ENCODE data around the gene GPR33.
"Not testable (repeated sequence)": the region's sequence is repeated elsewhere in the genome, so short reads cannot be mapped to it uniquely, and the experiment has no call there.

The GPR33 gene, protein sequence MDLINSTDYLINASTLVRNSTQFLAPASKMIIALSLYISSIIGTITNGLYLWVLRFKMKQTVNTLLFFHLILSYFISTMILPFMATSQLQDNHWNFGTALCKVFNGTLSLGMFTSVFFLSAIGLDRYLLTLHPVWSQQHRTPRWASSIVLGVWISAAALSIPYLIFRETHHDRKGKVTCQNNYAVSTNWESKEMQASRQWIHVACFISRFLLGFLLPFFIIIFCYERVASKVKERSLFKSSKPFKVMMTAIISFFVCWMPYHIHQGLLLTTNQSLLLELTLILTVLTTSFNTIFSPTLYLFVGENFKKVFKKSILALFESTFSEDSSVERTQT

DNA sequence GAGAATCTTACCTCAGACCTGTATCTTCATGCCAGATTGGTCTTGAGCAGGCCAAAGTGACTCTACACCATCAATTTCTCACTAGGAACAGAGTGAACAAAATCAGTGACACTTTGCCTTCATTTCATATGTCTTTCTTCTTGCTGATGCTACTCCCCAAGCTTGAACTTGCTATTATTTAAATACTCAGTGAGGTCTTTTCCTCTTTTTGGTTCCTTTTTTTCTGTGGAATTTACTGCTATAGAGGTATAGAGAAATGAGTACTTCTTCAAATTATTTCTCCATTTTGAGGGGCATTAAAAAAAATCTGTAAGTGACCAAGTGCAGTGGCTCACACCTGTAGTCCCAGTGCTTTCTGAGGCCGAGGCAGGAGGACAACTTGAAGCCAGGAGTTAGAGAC is at the start of gene GPR33:
Gene GPR33 (minus strand): TSS at position 154 of the 400 bp plus-strand sequence. CDS start 4,074 bp downstream, outside the sequence.
- no peak for DNase-seq

DNA sequence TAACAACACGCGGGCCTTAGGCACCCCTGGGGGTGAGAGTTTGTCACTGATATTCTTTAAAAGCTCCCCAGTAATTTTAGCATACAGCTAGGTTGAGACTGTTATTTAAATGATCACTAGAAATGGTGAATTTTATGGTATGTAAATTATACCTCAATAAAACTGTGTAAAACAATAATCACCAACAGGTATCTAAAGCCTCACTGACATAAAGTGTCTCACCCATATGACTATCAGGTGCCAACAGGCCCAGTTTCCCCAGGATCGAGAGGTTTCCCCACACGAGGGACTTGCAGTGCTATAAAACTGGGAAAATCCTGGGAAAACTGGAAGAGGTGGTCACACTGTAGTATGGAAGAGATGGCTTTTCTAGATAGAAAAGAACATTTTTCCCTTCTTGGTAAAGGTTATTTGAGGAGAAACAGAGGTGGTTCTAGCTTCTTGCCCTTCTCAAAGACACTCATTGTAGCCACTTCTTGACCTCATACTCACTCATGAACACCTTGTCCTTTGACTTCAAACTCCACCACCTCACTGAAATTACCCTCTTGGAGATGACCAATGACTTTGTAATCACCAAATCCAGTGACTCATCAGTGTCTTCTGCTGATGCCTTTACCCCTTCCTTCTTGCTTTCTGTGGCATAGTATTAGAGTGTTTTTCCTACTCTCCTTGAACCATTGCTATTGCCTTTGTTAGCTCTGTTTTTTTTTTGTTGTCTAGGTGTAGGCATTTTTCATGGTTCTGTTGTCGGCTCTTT is 48.5 kb upstream of the GPR33 start:
- DNase-seq, result no peak

DNA sequence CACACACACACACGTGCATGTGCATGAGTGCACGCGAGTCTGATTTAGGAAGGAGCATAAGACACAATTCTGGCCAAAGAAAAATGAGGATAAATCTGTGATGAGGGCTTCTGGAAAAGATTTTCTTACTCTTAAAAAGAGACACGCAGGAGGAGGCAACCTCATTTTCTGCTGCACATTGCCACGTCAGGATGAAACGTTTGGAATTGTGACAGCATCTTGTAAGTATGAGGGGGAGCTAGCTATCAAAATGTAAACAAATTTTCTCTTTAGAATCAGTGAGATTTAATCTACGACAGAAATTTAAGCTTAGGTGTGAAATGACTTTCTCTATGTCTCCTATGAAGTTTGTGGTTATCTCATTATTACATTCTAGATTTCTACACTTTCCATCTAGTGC is 42.3 kb upstream of the GPR33 start:
- DNase-seq, result no peak

DNA sequence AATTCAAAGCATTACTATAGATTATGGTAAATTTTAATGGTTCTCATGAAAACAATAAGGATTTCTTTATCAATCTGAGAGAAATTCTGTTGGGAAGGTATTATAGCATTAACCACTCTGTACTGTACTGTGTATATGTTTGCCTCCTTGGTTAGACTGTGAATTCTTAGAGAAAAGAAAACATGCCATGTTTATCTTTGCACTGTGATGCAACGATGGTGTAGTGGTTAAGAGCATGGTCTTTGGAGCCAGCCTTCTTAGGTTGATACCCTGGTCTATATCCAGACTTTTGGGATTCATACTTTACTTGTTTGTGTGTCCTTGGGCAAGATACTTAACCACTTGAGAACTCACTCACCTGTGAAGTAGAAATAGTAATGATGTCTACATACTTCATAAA is 41.2 kb upstream of the GPR33 start:
- DNase-seq, result no peak

DNA sequence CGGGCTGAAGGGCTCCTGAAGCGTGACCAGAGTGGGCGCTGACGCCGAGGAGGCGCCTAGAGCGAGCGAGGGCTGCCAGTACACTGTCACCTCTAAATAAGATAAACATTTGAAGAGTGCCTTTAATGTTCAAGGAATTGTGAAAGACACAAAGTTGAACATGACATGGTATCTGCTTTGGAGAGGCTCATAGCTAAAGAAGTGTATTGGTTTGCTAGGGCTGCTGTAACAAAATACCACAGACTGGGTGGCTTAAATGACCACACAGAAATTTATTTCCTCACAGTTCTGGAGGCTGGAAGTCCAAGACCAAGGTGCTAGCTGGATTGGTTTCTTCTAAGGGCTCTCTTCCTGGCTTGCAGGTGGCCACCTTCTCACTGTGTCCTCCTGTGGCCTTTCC is 39.7 kb upstream of the GPR33 start:
- no peak for DNase-seq

DNA sequence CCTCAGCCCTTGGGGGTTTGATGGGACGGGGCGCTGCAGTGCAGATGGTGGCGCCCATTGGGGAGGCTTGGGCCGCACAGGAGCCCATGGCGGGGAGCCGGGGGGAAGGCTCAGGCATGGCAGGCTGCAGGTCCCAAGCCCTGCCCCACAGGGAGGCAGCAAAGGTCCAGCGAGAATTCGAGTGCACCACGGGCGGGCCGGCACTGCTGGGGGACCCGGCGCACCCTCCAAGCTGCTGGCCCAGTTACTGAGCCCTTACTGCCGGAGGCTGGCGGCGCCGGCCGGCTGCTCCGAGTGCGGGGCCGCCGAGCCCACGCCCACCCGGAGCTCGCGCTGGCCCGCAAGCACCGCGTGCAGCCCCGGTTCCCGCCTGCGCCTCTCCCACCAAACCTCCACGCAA is 39.2 kb upstream of the GPR33 start:
- no peak for DNase-seq

DNA sequence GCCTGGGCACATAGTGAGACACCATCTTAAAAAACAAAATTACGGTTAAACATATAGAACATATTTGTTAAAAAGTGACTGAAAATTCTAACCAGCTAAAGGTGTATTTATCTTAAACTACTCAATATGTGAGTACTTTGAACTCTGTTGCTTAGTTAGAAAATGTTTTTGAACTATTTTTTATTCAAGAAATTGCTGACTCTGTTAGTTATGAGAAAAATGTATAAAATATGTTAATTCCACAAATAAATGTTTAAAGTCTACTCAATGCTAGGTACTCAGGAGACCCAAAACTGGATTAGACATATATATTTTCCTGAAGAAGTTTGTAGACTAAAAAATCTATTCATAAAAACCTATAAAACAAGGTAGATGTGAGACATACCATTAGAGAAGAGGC is 23.0 kb upstream of the GPR33 start:
- no peak for DNase-seq

DNA sequence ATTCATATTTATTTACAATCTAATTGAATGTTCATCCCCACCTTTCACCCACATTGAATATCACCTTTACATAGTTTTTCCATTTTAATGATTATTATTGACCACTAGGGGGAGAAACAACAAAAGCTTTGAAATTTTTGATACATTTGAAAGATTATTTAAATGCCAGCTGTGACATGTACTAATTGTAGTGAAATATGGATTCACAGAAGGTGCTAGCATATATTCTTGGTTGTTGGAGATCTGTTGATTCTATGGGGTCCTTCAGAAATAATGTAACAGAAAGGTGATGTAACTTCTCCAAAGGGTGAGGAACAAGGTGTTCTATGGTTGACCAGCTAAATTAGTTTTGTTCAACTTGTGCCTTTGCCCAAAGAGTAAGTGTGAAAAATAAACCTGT is 22.4 kb upstream of the GPR33 start:
- no peak for DNase-seq

DNA sequence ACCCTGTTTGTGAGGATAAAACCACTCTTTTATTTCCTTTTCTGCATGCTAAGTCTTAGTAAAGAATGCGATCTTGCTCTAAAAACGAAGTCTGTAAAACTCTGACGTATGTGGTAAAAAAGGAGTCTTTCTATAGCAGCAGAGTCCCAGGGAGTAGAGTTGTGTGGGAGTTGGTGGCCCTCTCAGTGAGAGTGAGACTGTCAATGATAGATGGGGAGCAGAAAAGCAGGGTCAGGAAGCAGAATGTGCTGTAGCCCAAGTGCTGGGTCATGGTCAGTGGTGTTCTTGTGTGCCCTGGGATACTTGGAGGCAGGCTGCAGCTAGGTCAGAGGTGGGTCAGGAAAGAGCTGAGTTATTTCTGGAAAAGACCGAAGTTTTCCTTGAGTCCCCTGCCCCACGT is 20.3 kb upstream of the GPR33 start:
- no peak for DNase-seq

DNA sequence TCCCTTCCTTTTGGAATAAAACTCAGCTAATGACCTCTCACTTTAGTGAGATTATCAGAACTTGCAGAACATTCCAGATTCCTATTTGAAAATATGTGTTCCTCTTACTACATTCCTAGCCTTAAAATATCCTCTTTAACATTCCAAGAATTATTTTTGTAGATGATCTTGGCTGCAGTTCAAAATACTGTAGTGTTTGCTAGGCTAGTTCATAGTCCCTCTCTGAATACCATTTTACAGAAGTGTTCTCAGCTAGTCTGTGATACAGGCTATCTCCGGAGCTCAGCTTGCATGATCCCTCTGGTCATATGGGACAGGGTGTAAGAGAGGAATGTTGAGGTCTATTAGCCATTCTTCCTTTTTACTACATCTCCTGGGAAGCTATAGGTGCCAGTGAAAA is 17.6 kb upstream of the GPR33 start:
- DNase-seq, result no peak

DNA sequence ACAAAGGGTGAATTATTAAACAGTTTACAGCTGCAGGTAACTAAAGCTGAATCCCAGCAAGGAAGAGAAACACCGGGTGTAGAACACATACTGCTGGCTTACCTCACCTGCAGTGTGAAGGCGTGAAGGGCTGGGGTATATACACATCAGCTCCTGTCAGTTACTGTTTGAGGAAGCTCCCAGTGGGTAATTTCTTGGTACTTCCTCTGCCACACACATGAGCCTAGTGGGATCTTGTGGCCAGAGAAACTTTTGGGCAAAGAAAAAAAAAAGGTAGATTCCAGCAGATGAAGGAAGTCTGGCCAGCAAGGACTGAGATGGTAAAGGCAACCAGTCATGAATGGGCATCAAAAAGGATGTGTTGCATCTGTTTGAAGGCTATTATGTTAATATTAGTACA is 14.0 kb upstream of the GPR33 start:
- DNase-seq, result no peak

DNA sequence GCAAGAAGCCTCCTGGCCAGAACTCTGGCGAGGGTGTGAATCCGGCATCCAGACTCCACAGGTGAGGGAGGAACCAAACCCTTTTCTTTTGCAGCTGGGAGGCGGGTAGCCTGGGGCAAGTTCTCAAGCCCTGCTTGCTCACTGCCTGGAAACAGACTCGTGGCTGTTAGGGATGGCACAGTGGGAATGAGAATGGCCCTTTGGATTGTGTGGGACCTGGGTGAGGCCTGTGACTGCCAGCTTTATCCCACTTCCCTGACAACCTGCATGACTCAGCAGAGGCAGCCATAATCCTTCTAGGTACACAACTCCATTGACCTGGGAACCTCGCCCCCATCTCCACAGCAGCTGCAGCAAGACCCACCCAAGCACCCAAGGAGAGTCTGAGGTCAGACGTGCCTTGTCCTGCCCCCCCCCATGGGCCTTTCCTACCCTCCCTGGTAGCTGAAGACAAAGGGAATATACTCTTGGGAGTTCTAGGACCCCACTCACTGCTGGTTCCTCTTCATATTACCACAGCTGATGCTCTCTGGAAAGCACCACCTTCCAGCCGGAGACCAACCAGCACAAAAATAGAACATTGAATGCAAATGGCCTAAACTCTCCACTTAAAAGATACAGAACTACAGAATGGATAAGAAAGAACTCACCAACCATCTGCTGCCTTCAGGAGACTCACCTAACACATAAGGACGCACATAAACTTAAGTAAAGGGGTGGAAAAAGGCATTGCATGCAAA is 5.1 kb upstream of the GPR33 start:
- no peak for DNase-seq

DNA sequence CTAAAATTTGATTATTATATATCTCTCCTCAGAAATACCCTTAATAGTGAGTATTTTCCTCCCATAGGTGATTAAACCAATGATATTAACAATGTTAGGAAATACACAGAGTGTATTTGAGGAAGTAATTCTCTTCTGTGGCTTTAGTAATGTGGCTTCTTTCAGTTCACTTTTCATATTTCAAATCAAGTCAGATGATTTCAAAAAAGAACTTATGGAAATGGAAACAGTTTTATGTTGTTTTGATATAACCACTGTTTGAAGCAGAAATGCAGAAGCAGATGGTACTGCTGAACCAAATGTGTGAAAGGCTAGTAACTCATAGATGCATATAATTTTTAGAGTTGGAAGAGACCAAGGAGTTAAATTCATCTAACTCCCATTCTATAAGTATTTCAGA is 1.9 kb upstream of the GPR33 start:
- DNase-seq, result no peak

DNA sequence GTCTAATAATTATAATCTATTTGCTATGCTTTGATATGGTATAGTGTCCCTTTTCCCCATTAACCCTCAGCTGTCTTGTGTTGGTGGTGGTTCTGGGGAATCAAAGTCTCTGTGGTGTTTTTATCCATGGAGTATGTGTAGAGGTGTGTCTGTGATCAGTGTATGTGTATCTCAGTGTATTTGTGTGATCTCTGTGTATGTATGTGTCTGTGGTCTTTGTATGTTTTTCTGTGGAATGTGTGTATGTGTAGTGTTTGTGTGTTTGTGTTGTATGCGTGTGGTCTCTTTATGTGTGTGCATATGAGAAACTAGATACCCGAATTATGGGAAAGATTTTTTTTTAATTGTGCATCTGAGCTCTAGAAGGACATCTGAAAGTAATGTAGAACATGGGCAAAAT is 1.1 kb downstream of the GPR33 start:
- DNase-seq, result no peak

DNA sequence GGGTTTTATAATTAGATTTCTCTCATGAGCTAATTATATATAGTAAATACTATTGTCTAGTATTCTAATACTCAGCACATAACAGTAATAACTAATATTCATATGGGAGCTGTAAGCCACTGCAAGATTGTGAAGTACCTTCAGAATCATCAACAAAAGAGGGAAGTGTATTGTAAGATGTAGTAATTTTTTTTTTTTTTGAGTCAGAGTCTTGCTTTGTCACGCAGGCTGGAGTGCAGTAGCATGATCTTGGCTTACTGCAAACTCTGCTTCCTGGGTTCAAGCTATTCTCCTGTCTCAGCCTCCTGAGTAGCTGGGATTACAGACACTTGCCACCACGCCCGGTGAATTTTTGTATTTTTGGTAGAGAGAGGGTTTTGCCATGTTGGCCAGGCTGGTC is 3.1 kb downstream of the GPR33 start:
- DNase-seq, result no peak

DNA sequence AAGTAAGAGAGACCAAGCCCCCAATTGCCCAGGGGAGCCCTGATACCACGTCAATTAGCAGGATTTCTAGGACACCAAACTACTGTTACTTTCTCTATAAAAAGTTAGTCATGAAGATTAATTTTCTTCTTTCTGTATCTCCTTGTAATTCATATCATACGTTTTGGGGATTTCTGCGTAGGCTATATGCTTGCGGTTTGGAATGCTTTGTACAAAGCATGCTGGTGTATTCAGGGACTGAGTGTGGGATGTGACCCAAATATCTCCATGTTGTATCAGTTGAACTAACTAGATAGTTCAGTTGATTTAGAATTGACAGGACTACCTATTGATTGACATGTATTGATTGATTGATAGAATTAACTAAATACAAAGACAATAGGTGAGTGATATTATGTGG is 7.7 kb downstream of the GPR33 start:
- DNase-seq, result no peak

DNA sequence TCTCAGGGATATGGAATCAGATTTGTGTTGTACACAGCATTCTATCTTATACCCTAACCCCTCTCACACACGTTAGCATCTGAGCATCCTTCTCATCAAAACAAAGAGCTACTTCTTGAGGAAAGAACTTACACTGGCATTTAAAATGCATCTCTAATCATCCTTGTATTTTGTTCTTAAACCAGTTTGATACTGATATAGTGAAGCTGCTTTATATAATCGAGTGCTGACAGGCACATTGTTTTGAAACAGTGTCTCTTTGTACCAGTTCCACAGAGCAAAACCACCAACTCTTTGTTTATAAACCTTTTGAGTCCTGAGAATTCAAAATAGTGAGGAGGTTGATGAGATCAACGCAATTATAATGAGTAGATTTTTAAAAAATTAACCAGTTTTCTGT is 8.8 kb downstream of the GPR33 start:
- DNase-seq, result no peak

DNA sequence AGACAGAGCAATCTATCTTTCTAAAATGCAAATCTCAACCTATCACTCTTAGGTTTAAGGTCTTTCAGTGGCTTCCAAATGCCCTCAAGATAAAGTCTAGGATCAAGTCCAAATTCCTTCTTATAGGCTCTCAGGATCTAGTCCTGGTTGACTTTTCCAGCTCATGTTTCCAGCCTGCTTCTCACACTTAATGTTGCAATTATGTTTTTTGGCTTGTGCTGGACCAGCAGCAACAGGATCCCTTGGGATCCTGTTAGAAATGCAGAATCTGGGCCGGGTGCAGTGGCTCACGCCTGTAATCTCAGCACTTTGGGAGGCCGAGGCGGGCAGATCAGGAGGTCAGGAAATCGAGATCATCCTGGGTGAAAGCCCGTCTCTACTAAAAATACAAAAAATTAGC is 10.6 kb downstream of the GPR33 start:
- DNase-seq, result no peak

DNA sequence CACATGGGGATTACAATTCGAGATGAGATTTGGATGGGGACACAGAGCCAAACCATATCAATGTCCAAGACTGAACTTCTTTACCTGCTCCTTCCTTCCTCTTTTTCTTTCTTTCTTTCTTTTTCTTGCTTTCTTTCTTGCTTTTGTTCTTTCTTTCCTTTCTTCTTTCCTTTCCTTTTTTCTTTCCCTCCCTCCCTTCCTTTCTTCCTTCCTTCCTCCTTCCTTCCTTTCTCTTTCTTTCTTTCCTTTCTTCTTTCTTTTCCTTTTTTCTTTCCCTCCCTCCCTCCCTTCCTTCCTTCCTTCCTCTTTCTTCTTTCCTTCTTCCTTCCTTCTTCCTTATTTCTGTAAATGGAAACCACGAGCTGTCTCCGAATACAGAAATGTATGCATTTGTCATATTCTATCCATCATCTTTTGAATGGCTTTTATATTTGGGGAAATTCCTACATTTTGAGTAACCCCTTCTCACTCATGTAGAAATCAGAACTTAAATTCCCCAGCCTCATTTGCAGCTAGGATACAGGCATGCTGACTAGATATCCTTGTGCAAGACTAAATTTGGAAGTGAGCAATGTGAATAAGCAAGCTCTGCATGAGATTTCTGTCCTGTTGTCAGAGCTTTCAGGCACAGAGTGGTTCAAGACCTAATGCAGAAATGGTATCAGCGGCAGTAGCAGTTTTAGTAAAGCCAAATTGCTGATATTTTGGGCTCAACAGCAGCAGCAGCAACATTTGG is 11.5 kb downstream of the GPR33 start:
- DNase-seq, result no peak

DNA sequence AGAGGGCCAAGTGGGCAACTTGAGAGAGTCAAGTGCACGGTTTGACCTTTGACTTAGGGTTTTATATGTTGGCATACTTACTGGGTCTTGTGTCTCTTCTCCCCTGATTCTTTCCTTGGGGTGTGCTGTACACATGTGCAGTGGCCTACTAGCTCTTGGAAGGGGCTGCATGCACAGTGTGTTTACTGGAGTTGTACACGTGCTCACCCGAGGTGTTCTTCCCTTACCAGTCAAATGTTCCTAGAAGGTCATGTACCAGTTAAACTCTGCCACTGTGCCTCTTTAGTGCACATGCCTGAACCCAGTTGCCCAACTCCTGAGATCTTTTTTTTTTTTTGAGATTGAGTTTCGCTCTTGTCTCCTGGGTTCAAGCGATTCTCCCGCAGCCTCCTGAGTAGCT is 21.3 kb downstream of the GPR33 start:
- no peak for DNase-seq

DNA sequence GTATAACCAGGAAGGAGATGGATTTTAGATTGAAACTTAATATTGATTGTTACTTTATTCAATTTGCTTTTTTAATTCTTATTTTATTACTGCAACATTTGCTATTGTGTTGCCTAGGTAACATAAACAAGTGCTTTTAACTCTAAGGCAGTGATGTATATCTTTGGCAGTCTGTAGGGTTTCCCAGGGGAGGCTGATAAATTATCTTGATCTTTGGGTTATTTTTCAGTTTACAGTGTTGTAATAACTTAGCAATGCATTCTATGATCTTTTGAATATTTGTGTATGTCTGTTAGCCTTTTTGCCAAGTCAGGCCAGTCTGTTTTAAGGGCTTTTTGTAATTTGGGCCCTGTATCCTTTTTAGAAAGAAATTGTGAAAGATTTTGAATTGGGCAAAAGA is 22.7 kb downstream of the GPR33 start:
- no peak for DNase-seq

DNA sequence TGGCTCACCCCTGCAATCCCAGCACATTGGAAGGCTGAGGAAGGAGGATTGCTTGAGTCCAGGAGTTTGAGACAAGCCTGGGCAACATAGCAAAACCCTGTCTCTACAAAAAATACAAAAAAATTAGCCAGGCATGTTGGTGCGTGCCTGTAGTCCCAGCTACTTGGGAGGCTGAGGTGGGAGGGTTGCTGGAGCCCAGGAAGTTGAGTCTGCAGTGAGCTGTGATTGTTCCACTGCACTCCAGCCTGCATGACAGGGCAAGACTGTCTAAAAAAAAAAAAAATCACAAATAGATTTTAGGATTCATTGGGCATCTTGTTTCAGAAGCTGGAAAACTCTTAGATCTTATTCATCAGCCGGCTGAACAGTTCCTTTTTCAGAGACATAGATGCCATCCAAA is 25.4 kb downstream of the GPR33 start:
- not testable (repeated sequence) for DNase-seq

DNA sequence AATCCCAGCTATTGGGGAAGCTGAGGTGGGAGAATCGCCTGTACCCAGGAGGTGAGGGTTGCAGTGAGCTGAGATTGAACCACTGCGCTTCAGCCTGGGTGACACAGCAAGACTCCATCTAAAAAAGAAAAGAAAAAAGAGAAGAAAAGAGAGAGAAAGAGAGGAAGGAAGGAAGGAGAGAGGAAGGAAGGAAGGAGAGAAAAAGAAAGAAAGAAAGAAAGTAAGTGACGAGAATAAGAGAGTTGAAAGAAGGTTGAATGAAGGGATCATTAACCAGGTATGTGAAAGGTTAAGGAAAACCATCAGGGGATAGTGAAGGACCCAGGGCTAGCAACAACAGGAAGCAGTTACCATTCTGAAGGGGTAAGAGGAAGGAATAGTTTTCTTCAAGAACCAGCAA is 26.3 kb downstream of the GPR33 start:
- DNase-seq, result no peak
